ENCODE measurements around the gene TSPAN4. TPM values are rescaled to one million over a fixed set of nuclear protein-coding genes. Genes with fewer than 3 reads are reported as not detected.

The TSPAN4 gene
- total RNA-seq, 2 donors from 2014 or later: 48.8 to 94.9 TPM

GRCh38 chr11:829847-830294, 12.8 kb upstream of the TSPAN4 start:
- TF ChIP-seq POLR2A (IDR thresholded peaks at IDR 0.05): peak; percentile 57
- no peak for TF ChIP-seq CTCF (IDR thresholded peaks at IDR 0.05)
- 4% methylated on average over 29 of the region's 39 CpGs for WGBS
- no peaks in the 10 kb centered on the region for H3K9me3 ChIP-seq
- no peaks in the 10 kb centered on the region for H3K27me3 ChIP-seq (replicated peaks; ENCODE audit: insufficient read depth)
- DNase-seq (ENCODE audit: low spot score): no peak
- H3K4me1 ChIP-seq (replicated peaks): peaks cover 48% of the 10 kb centered on the region
- peaks cover 0 to 2% of the 10 kb centered on the region in 2 donors for H3K36me3 ChIP-seq
- intact Hi-C loops (cut with DNase I): no loop called here
- peak overlapping the region; percentile 21 to 22 for H3K4me3 ChIP-seq
- no peak overlapping the region for H3K27ac ChIP-seq

- peak overlapping the region; percentile 21 to 22 for H3K4me3 ChIP-seq
- intact Hi-C loops (cut with DNase I): no loop called here
- no peak overlapping the region for H3K27ac ChIP-seq
Measured at GRCh38 chr11:830295-831117, 12.1 kb upstream of the TSPAN4 start.

GRCh38 chr11:831118-831864, 11.4 kb upstream of the TSPAN4 start:
- 73% methylated on average over 25 of the region's 31 CpGs for WGBS
- Histone ChIP-seq H3K27ac (no peak overlapping the region), H3K9me3 (no peaks in the 10 kb centered on the region), H3K27me3 (replicated peaks; ENCODE audit: insufficient read depth) (no peaks in the 10 kb centered on the region), H3K4me1 (replicated peaks) (peaks cover 38% of the 10 kb centered on the region), H3K36me3 (no peaks in the 10 kb centered on the region), H3K4me3 (no peak overlapping the region)
- intact Hi-C loops (cut with DNase I): no loop called here
- TF ChIP-seq CTCF (IDR thresholded peaks at IDR 0.05): no peak
- TF ChIP-seq POLR2AphosphoS5 (IDR thresholded peaks at IDR 0.05): no peak
- TF ChIP-seq POLR2A (IDR thresholded peaks at IDR 0.05): no peak
- DNase-seq (ENCODE audit: low spot score): no peak

More at GRCh38 chr11:830295-831117, 12.1 kb upstream of the TSPAN4 start:
- Histone ChIP-seq H3K27me3 (replicated peaks; ENCODE audit: insufficient read depth) (no peaks in the 10 kb centered on the region), H3K9me3 (no peaks in the 10 kb centered on the region), H3K36me3 (no peaks in the 10 kb centered on the region), H3K4me1 (replicated peaks) (peaks cover 46% of the 10 kb centered on the region)
- WGBS: 7% methylated on average over 74 of the region's 78 CpGs
- no peak for TF ChIP-seq CTCF (IDR thresholded peaks at IDR 0.05)
- TF ChIP-seq POLR2AphosphoS5 (IDR thresholded peaks at IDR 0.05): peak; percentile 64
- TF ChIP-seq POLR2A (IDR thresholded peaks at IDR 0.05): peak; percentile 5
- DNase-seq (ENCODE audit: low spot score): peak; percentile 71

- Histone ChIP-seq H3K4me3 (peak overlapping the region; percentile 63 to 79), H3K36me3 (no peaks in the 10 kb centered on the region), H3K4me1 (replicated peaks) (peaks cover 32% of the 10 kb centered on the region), H3K27ac (peak overlapping the region; percentile 76 to 77), H3K9me3 (no peaks in the 10 kb centered on the region), H3K27me3 (replicated peaks; ENCODE audit: insufficient read depth) (no peaks in the 10 kb centered on the region)
- intact Hi-C loops (cut with DNase I): no loop called here
- DNase-seq (ENCODE audit: low spot score): no peak
- TF ChIP-seq POLR2AphosphoS5 (IDR thresholded peaks at IDR 0.05): no peak
- TF ChIP-seq CTCF (IDR thresholded peaks at IDR 0.05): no peak
- TF ChIP-seq POLR2A (IDR thresholded peaks at IDR 0.05): no peak
- WGBS: 77% methylated on average over 23 of the region's 23 CpGs
Measured at GRCh38 chr11:831961-832528, 10.6 kb upstream of the TSPAN4 start.
